DOHH2 (cell line): Measurements from ENCODE around the gene DMP1.

Experiments
- H3F3A ChIP-seq: fragments of 200-600 bp; sonication (generic), shearing (Covaris generic); 2 replicates; pipeline ENCODE4 v1.6.0; 2016; ENCODE audit warnings: antibody characterized with exemption, mild to moderate bottlenecking; ENCODE audit not compliant: control insufficient read depth, insufficient read depth
- H3K27ac ChIP-seq: fragments of 200-600 bp; sonication (generic); 2 replicates; pipeline ENCODE4 v1.5.1; 2014; ENCODE audit warnings: low read depth, mild to moderate bottlenecking, low read length, moderate library complexity
- H3K27me3 ChIP-seq: fragments of 200-600 bp; sonication (generic); 2 replicates; pipeline ENCODE4 v1.6.1; 2014; ENCODE audit warnings: mild to moderate bottlenecking, low read length, mixed read lengths; ENCODE audit not compliant: control insufficient read depth
- H3K36me3 ChIP-seq: fragments of 200-600 bp; sonication (generic); 2 replicates; pipeline ENCODE4 v1.6.1; 2014; ENCODE audit warnings: mild to moderate bottlenecking, low read length, moderate library complexity, mixed read lengths; ENCODE audit not compliant: control insufficient read depth
- H3K4me1 ChIP-seq: fragments of 200-600 bp; sonication (generic); 2 replicates; pipeline ENCODE4 v1.6.1; 2014; ENCODE audit warnings: mild to moderate bottlenecking, low read length, mixed read lengths; ENCODE audit not compliant: control insufficient read depth
- H3K4me2 ChIP-seq: fragments of 200-600 bp; sonication (generic); 2 replicates; pipeline ENCODE4 v1.6.0; 2014; ENCODE audit warnings: mild to moderate bottlenecking, low read length, moderate library complexity
- H3K4me3 ChIP-seq: fragments of 200-600 bp; sonication (generic); 2 replicates; pipeline ENCODE4 v1.5.1; 2014; ENCODE audit warnings: mild to moderate bottlenecking, low read length, mixed read lengths
- H3K79me2 ChIP-seq: fragments of 200-600 bp; sonication (generic); 2 replicates; pipeline ENCODE4 v1.6.1; 2014; ENCODE audit warnings: mild to moderate bottlenecking, low read length, mixed read lengths; ENCODE audit not compliant: control insufficient read depth
- H3K9me2 ChIP-seq: fragments of 200-600 bp; sonication (generic); replicated peaks from 2 replicates; pipeline ENCODE4 v1.6.1; 2014; ENCODE audit warnings: mild to moderate bottlenecking, low read length, mixed read lengths; ENCODE audit not compliant: control insufficient read depth
- H3K9me3 ChIP-seq: fragments of 200-600 bp; sonication (generic); 2 replicates; pipeline ENCODE4 v1.6.1; 2014; ENCODE audit warnings: antibody characterized with exemption, low read length, mixed read lengths; ENCODE audit not compliant: control insufficient read depth, insufficient read depth
- H4K20me1 ChIP-seq: fragments of 200-600 bp; sonication (generic); 2 replicates; pipeline ENCODE4 v1.6.0; 2014; ENCODE audit warnings: low read depth, mild to moderate bottlenecking, antibody characterized with exemption, low read length, moderate library complexity; ENCODE audit not compliant: control insufficient read depth, insufficient read depth
- CTCF ChIP-seq: fragments of 200-600 bp; sonication (generic); IDR thresholded peaks from one replicate; pipeline ENCODE4 v1.5.1; 2014; ENCODE audit warnings: antibody characterized with exemption, mild to moderate bottlenecking, low read depth, low read length; ENCODE audit not compliant: poor library complexity, severe bottlenecking
- EZH2phosphoT487 ChIP-seq: fragments of 200-600 bp; sonication (generic); IDR thresholded peaks from 2 replicates; pipeline ENCODE4 v1.6.1; 2017; ENCODE audit warnings: borderline replicate concordance, mild to moderate bottlenecking, antibody characterized with exemption, low read length, moderate library complexity, mixed read lengths

DMP1 gene

GRCh38 chr4:87614292-87614890, 35.7 kb upstream of the DMP1 start:
- Histone ChIP-seq H3K4me1 (no peaks in the 10 kb centered on the region), H3K27ac (no peak overlapping the region), H3K4me2 (no peak overlapping the region), H3K4me3 (no peak overlapping the region), H3F3A (no peaks in the 10 kb centered on the region), H3K27me3 (no peaks in the 10 kb centered on the region), H3K9me2 (no peaks in the 10 kb centered on the region), H3K9me3 (no peaks in the 10 kb centered on the region), H3K79me2 (no peaks in the 10 kb centered on the region), H4K20me1 (no peaks in the 10 kb centered on the region), H3K36me3 (no peaks in the 10 kb centered on the region)
- TF ChIP-seq CTCF, result no peak
- no peak for TF ChIP-seq EZH2phosphoT487

- H3K4me2 ChIP-seq, result no peak overlapping the region
- H3K9me2 ChIP-seq, result no peaks in the 10 kb centered on the region
- H3F3A ChIP-seq, result no peaks in the 10 kb centered on the region
- no peaks in the 10 kb centered on the region for H3K4me1 ChIP-seq
- H3K27ac ChIP-seq, result no peak overlapping the region
- no peaks in the 10 kb centered on the region for H4K20me1 ChIP-seq
- no peaks in the 10 kb centered on the region for H3K79me2 ChIP-seq
- TF ChIP-seq EZH2phosphoT487, result no peak
- TF ChIP-seq CTCF, result no peak
- H3K4me3 ChIP-seq, result no peak overlapping the region
- no peaks in the 10 kb centered on the region for H3K36me3 ChIP-seq
- H3K9me3 ChIP-seq, result no peaks in the 10 kb centered on the region
- no peaks in the 10 kb centered on the region for H3K27me3 ChIP-seq
Measured at GRCh38 chr4:87616268-87616667, 33.8 kb upstream of the DMP1 start.

GRCh38 chr4:87620086-87620485, 30.0 kb upstream of the DMP1 start:
- Histone ChIP-seq H3F3A (no peaks in the 10 kb centered on the region), H3K9me2 (no peaks in the 10 kb centered on the region), H3K79me2 (no peaks in the 10 kb centered on the region), H3K36me3 (no peaks in the 10 kb centered on the region), H3K4me2 (no peak overlapping the region), H3K4me3 (no peak overlapping the region), H3K9me3 (no peaks in the 10 kb centered on the region), H3K4me1 (no peaks in the 10 kb centered on the region), H4K20me1 (no peaks in the 10 kb centered on the region), H3K27ac (no peak overlapping the region), H3K27me3 (no peaks in the 10 kb centered on the region)
- TF ChIP-seq EZH2phosphoT487 (no peak), CTCF (no peak)

GRCh38 chr4:87620491-87620890, 29.6 kb upstream of the DMP1 start:
- Histone ChIP-seq H3K4me3 (no peak overlapping the region), H3K4me2 (no peak overlapping the region), H3F3A (no peaks in the 10 kb centered on the region), H3K36me3 (no peaks in the 10 kb centered on the region), H3K4me1 (no peaks in the 10 kb centered on the region), H3K9me2 (no peaks in the 10 kb centered on the region), H4K20me1 (no peaks in the 10 kb centered on the region), H3K9me3 (no peaks in the 10 kb centered on the region), H3K27ac (no peak overlapping the region), H3K79me2 (no peaks in the 10 kb centered on the region), H3K27me3 (no peaks in the 10 kb centered on the region)
- no peak for TF ChIP-seq EZH2phosphoT487
- TF ChIP-seq CTCF, result no peak
